AG04450 (cell line): ENCODE results near the gene GPR22. TPM values are rescaled to one million over a fixed set of nuclear protein-coding genes. Genes with fewer than 3 reads are reported as not detected.

ENCODE experiments used
- CTCF ChIA-PET: fragments of 300-600, 350-600 bp; formaldehyde crosslinking; extraction: SDS; loops from one replicate; lab custom pipeline; 2022; ENCODE audit warnings: antibody characterized with exemption, inconsistent platforms; lab: Charles Lee
- POLR2A ChIA-PET: fragments of 350-600 bp; formaldehyde crosslinking; extraction: SDS; loops from one replicate; lab custom pipeline; 2021; ENCODE audit warnings: antibody characterized with exemption, inconsistent platforms; lab: Yijun Ruan, JAX
- DNase-seq: peaks from one replicate; pipeline ENCODE4 v3.0.0-alpha.2; 2011; ENCODE audit warnings: low read depth, low spot score
- H3K27ac ChIP-seq: one replicate; pipeline ENCODE4 v1.5.1; 2012; ENCODE audit warnings: low read depth, low read length, control low read depth
- H3K27me3 ChIP-seq: one replicate; pipeline ENCODE4 v1.6.0; 2012; ENCODE audit warnings: low read length; ENCODE audit not compliant: control insufficient read depth, insufficient read depth
- H3K4me3 ChIP-seq: 2 replicates; pipeline ENCODE4 v1.5.1; 2011; ENCODE audit warnings: mild to moderate bottlenecking, low read depth, low read length, control low read depth
- H3K9me3 ChIP-seq: 2 replicates; pipeline ENCODE4 v1.5.1; 2012; ENCODE audit warnings: low read length; ENCODE audit not compliant: control insufficient read depth, insufficient read depth
- CTCF ChIP-seq: IDR thresholded peaks from 2 replicates; pipeline ENCODE4 v1.5.1; 2011; ENCODE audit warnings: low read depth, low read length, control low read depth, inconsistent platforms
- polyA plus RNA-seq: library from polyadenylated mRNA; depleted of rRNA; stranded (reverse); fragments of >200 nt; gene quantifications from 2 replicates; pipeline ENCODE4 v1.2.3, GENCODE V29; 2011

The GPR22 gene
- polyA plus RNA-seq, 1 experiment = not detected

- Histone ChIP-seq H3K27ac (no peak overlapping the region), H3K9me3 (no peaks in the 10 kb centered on the region), H3K4me3 (no peak overlapping the region), H3K27me3 (no peaks in the 10 kb centered on the region)
- no peak for TF ChIP-seq CTCF
- DNase-seq = no peak
- ChIA-PET CTCF (interaction anchor here (1.0 kb wide), 1 partner anchor 16 kb away, joined by 3 read pairs; no protein-coding TSS in a partner anchor), POLR2A (no interaction called here)
Measured at GRCh38 chr7:107446988-107447387, 22.9 kb upstream of the GPR22 start.

DNA sequence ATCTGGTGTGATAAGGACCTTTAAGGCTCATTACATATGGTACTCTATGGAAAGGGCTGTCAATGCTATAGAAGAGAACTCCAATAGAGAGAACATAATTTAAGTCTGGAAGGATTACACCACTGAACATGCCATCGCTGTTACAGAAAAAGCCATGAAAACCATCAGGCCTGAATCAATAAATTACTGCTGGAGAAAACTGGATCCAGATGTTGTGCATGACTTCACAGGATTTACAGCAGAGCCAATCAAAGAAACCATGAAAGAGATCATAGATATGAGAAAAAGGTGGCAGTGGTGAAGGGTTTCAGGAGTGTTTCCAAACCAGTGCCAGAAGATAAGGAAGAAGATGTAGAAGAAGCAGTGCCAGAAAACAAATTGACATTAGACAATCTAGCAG lies 18.9 kb upstream of the GPR22 start:
- ChIA-PET CTCF (interaction anchor here (1.3 kb wide), 1 partner anchor 12 kb away, joined by 4 read pairs; no protein-coding TSS in a partner anchor), POLR2A (no interaction called here)
- Histone ChIP-seq H3K9me3 (no peaks in the 10 kb centered on the region), H3K27me3 (no peaks in the 10 kb centered on the region), H3K27ac (no peak overlapping the region), H3K4me3 (no peak overlapping the region)
- TF ChIP-seq CTCF = no peak
- DNase-seq = no peak

DNA sequence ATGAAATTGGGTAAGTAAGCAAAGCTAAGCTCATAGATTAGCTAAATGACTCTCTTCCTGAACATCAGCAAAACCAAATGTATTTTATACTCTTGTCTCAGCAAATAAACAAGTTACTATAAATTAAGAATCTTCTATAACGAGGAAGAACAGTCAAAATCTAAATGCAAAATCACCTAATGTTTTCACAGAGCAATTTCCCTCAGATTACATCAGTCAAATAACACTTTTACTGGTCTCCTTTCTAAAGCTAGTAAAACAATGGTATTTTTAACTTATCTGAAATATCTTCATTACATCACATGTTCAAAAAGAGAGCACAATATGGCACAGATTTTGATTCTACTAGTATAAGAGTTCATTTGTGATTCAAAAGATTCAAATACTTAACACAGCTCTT lies 16.5 kb upstream of the GPR22 start:
- no peak overlapping the region for H3K4me3 ChIP-seq
- POLR2A ChIA-PET = no interaction called here
- no peak overlapping the region for H3K27ac ChIP-seq
- no peak for DNase-seq
- no peaks in the 10 kb centered on the region for H3K27me3 ChIP-seq
- no peak for TF ChIP-seq CTCF
- H3K9me3 ChIP-seq = no peaks in the 10 kb centered on the region; the same call in 1 of the 2 replicates
- CTCF ChIA-PET = no interaction called here

- no peak overlapping the region for H3K4me3 ChIP-seq
- ChIA-PET POLR2A (no interaction called here), CTCF (interaction anchor here (0.9 to 3.6 kb wide), 6 partner anchors 76 to 413 kb away, joined by 3 to 75 read pairs (median 32); partner anchors contain the start of gene CBLL1)
- no peak for TF ChIP-seq CTCF
- no peaks in the 10 kb centered on the region for H3K27me3 ChIP-seq
- H3K27ac ChIP-seq = no peak overlapping the region
- no peaks in the 10 kb centered on the region; the same call in 1 of the 2 replicates for H3K9me3 ChIP-seq
- DNase-seq = no peak
Measured at GRCh38 chr7:107461938-107462533, 7.8 kb upstream of the GPR22 start.
